Lower leg skin (tissue), 4 donors: ENCODE results near the gene RPL32. TPM values are rescaled to one million over a fixed set of nuclear protein-coding genes. Genes with fewer than 3 reads are reported as not detected.

Experiments used
- DNase-seq, 2 donors: peaks; one replicate each; pipeline ENCODE4 v3.0.0-alpha.2; 2019; ENCODE audit warnings: low spot score in 2 of 2
- H3K4me3 ChIP-seq: fragments of 200-600 bp; sonication (generic); 2 replicates; pipeline ENCODE4 v1.5.1; 2017; ENCODE audit warnings: mild to moderate bottlenecking, low read depth; ENCODE audit not compliant: poor library complexity, severe bottlenecking
- POLR2A ChIP-seq, 2 donors: fragments of 450-650 bp; IDR thresholded peaks; one replicate each; pipeline ENCODE4 v1.6.1; 2016 to 2017; ENCODE audit warnings: antibody characterized with exemption in 2 of 2, mild to moderate bottlenecking in 1 of 2, moderate library complexity in 1 of 2
- WGBS, 2 donors: methylation state at CpG; one replicate each; pipeline ENCODE4 v1.1.5; 2018; 5-methylcytosine and 5-hydroxymethylcytosine counted together
- intact Hi-C: fragments of 100-400 bp; cut with DNase I; formaldehyde crosslinking; loops from one replicate; pipeline ENCODE4 v1.15.0; 2023; ENCODE audit warnings: low total_unique reads
- total RNA-seq, 4 donors: library from RNA; depleted of rRNA; stranded (reverse); fragments of >200 nt; gene quantifications; one replicate each; pipeline ENCODE4 v1.1.0, GENCODE V29; 2016
- TF ChIP-seq, protein P1 (sequence below), 3 donors: fragments of 450-650 bp; IDR thresholded peaks; one replicate each; pipeline ENCODE4 v1.5.1; 2016; ENCODE audit warnings: antibody characterized with exemption in 3 of 3, mild to moderate bottlenecking in 3 of 3, moderate library complexity in 2 of 3

The RPL32 gene
- total RNA-seq, 4 donors from 2014 or later, result 1,042 to 3,119 (median 2,671) TPM

DNA sequence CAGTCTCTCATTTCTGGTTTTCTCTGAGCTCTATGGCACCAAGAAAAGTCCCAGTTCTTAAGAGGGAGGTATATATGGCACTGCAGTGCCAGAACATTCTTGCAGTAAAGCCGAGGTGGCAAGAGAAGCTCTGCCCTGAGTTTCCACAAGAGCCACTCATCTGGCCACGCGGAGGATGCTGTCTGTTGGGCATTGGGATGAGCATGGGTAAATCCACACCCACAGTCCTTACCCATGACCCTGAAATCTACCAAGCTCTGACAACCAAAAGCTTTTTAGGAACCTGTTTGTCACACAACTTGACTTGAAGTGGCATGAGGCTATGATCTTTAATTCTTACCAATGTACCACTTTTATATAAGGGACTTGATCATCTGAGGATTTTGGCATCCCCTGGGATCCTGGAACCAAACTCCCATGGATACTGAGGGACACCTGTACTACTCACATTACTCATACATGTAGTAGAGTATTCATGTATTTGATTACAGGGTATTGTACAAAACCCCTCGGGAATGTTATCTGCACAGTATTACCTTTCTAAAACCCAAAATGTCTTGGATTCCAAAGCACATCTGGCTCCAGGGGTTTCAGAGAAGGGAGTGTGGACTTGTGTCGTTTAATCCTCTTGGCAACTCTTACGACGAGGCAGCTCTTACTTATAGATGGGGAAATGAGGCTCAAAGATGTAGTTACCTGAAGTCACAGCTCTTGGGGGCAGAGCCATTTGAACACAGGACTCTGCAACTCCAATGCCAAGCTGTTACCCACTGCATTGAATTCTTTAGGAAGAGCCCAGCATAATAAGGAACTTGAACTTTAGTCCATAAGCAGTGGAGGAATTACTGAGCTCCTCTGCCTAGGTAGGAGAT lies 8.8 kb downstream of the RPL32 start:
- TF ChIP-seq, protein P1, sequence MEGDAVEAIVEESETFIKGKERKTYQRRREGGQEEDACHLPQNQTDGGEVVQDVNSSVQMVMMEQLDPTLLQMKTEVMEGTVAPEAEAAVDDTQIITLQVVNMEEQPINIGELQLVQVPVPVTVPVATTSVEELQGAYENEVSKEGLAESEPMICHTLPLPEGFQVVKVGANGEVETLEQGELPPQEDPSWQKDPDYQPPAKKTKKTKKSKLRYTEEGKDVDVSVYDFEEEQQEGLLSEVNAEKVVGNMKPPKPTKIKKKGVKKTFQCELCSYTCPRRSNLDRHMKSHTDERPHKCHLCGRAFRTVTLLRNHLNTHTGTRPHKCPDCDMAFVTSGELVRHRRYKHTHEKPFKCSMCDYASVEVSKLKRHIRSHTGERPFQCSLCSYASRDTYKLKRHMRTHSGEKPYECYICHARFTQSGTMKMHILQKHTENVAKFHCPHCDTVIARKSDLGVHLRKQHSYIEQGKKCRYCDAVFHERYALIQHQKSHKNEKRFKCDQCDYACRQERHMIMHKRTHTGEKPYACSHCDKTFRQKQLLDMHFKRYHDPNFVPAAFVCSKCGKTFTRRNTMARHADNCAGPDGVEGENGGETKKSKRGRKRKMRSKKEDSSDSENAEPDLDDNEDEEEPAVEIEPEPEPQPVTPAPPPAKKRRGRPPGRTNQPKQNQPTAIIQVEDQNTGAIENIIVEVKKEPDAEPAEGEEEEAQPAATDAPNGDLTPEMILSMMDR (IDR thresholded peaks at IDR 0.05), result no peak
- no peak for TF ChIP-seq POLR2A (IDR thresholded peaks at IDR 0.05)

DNA sequence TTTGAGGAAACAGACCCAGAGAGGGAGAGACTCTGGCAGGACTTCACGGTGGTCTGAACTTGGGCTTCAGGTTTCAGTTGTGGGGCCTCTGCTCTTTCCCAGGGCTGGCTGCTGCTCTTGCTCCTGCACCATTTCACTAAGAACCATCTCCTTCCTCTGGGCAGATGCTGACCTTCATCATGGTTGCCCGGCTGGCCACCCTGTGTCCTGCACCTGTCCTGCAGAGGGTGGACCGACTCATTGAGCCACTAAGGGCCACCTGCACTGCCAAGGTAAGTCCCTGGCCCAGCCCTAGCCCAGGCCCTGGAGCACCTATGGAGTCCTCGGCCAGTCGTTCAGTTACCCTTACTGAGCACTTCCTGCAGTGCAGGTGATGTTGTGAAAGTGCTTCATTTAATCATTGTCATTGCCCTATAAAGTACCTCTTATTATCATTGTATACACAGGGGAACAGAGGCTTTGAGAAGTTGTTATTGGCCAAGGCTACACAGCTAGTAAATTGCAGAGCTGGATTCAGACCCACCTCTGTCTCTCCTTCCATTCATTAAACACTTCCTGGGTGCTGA lies 10.0 kb downstream of the RPL32 start:
- TF ChIP-seq, protein P1 (IDR thresholded peaks at IDR 0.05), result no peak
- no peak for TF ChIP-seq POLR2A (IDR thresholded peaks at IDR 0.05)
- WGBS, 2 donors, result 84 to 86% methylated on average over 5 of the region's 5 CpGs
- intact Hi-C loops, result no loop called here
- H3K4me3 ChIP-seq, result no peak overlapping the region
- DNase-seq, result no peak

More for the DNA sequence above, 8.8 kb downstream of the RPL32 start:
- no peak overlapping the region for H3K4me3 ChIP-seq
- WGBS, 2 donors, result 73 to 76% methylated on average over 7 of the region's 7 CpGs
- no peak for DNase-seq
- intact Hi-C loops, result no loop called here

DNA sequence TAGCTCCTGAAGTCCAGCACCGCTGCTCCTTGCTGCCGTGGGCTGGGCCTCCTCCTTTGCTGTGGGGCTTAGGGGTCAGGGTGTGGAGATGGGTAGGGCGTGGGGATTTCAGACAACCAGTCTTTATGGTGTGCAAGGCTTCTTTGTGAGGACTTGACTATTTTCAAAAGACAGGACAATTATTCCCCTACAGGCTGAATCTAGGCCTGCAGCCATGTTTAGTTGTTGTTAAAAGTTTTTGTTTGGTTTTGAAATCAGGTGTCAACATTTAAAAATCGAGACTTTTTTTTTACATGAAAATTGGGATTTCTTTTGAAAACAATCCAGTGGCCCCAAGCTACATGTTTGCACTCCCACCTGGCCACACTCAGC lies 10.6 kb downstream of the RPL32 start:
- DNase-seq, result no peak

DNA sequence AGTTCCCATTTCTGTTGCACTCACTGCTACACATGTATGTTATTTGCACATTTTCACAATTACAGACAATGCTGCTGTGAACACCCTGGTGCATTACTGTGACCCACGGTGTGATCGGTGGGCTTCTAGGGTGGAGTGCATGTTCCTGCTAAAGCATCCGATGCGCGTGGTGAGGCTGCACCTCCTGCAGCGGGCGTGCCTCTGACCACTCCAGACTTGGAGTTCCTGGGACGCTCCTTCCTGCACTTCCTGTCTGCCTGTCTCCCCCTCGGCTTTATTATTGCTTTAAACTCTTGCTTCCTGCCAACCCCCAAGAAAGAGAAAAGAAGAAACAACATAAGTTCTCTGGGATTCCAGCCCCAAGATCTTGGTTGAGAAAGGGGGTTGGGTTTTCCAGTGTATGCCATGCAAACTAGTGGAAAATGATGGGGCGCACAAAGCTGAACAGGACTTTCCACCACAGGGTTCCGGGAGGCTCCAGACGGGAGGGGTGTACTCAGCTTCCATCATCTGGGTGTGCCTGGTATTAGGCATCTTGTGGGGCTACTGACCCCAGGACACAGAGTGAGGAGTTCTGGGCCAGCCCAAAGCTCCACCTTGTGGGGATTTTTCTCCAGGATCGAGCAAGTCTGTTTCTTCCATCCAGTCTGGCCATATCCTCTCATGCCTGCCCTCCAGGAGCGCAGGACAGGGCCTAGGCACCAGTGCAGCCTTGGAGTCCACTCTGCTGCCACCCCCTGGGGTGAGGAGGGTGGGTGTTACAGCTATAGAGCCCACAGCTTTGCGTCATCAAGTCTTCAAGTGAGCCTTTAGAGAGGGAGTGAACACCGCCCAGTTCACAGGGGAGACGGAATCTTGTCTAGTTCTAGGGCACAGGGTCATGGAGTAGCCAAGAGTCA lies 11.2 kb downstream of the RPL32 start:
- TF ChIP-seq POLR2A (IDR thresholded peaks at IDR 0.05), result no peak
- TF ChIP-seq, protein P1 (IDR thresholded peaks at IDR 0.05), result no peak
- no peak for DNase-seq
- 78 to 81% methylated on average over 17 of the region's 17 CpGs for WGBS, 2 donors
- intact Hi-C loops, result no loop called here
- H3K4me3 ChIP-seq, result no peak overlapping the region

More for the DNA sequence above, 10.6 kb downstream of the RPL32 start:
- intact Hi-C loops, result no loop called here
- TF ChIP-seq POLR2A (IDR thresholded peaks at IDR 0.05), result no peak
- TF ChIP-seq, protein P1 (IDR thresholded peaks at IDR 0.05), result no peak
- no peak overlapping the region for H3K4me3 ChIP-seq
- WGBS, 2 donors, result 74 to 81% methylated on average over 4 of the region's 4 CpGs

DNA sequence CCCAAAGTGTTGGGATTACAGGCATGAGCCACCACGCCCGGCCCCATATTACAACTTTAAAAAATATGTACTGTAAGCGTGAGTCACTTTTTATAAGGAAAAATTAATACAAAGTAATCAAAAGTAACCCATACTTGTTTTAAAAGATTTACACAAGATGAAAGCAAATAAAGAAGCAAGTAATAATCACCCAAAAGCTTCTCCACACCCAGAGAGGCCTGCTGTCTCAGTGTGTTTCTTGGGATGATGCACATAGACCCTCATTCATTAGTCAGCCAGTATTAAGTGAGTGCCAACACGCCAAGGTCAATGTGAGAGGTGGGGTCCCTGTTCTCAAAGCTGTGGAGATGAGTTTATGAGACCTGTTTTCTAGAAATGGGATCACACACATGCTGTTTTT lies 12.0 kb downstream of the RPL32 start:
- TF ChIP-seq, protein P1 (IDR thresholded peaks at IDR 0.05), result no peak
- TF ChIP-seq POLR2A (IDR thresholded peaks at IDR 0.05), result no peak
- intact Hi-C loops, result no loop called here
- no peak for DNase-seq
- 84 to 88% methylated on average over 4 of the region's 4 CpGs for WGBS, 2 donors
- H3K4me3 ChIP-seq, result no peak overlapping the region
